PC-3 (cell line): ENCODE measurements around the gene KIF18B. TPM values are rescaled to one million over a fixed set of nuclear protein-coding genes. Genes with fewer than 3 reads are reported as not detected.
"Not testable (repeated sequence)": the region's sequence is repeated elsewhere in the genome, so short reads cannot be mapped to it uniquely, and the experiment has no call there.

Experiments
- ATAC-seq: fragments of 200-7000 bp; cut with Tn5 transposase; 2 replicates; pipeline ENCODE4 v1.9.1; 2020; ENCODE audit warnings: mild to moderate bottlenecking, moderate library complexity
- BruUV-seq: library from RNA; stranded (reverse); fragments of 400-500 nt; replicated peaks from 2 replicates; lab custom pipeline; 2021; lab: Mats Ljungman, UMichigan
- CTCF ChIA-PET: fragments of 300-600 bp; sonication (Branson Sonifier 250); formaldehyde crosslinking; loops from one replicate; lab custom pipeline; 2022; ENCODE audit warnings: antibody characterized with exemption; lab: Charles Lee
- POLR2A ChIA-PET: fragments of 300-600 bp; sonication (Branson Sonifier 250); formaldehyde crosslinking; loops from one replicate; lab custom pipeline; 2022; ENCODE audit warnings: antibody characterized with exemption; ENCODE audit not compliant: unreplicated experiment; lab: Charles Lee
- DNase-seq: peaks from one replicate; pipeline ENCODE4 v3.0.0-alpha.2; 2015
- H2AFZ ChIP-seq: fragments of 300-600 bp; sonication (generic); 2 replicates; pipeline ENCODE4 v1.6.0; 2016; ENCODE audit warnings: antibody characterized with exemption, low read length
- H3F3A ChIP-seq: fragments of 300-600 bp; sonication (generic); one replicate; pipeline ENCODE4 v1.6.0; 2017; ENCODE audit warnings: antibody characterized with exemption, low read length, control low read depth, mild to moderate bottlenecking; ENCODE audit not compliant: unreplicated experiment
- H3K27ac ChIP-seq: fragments of 300-600 bp; sonication (generic); 2 replicates; pipeline ENCODE4 v1.5.1; 2016; ENCODE audit warnings: mild to moderate bottlenecking, low read length
- H3K27me3 ChIP-seq: fragments of 300-600 bp; sonication (generic); 2 replicates; pipeline ENCODE4 v1.6.1; 2016; ENCODE audit warnings: low read length, mixed read lengths
- H3K36me3 ChIP-seq: fragments of 300-600 bp; sonication (generic); 2 replicates; pipeline ENCODE4 v1.6.1; 2016; ENCODE audit warnings: low read depth, mixed run types, low read length, mixed read lengths
- H3K4me1 ChIP-seq: fragments of 300-600 bp; sonication (generic); 2 replicates; pipeline ENCODE4 v1.5.1; 2016; ENCODE audit warnings: low read length; ENCODE audit not compliant: insufficient read depth
- H3K4me2 ChIP-seq: fragments of 300-600 bp; sonication (generic); 2 replicates; pipeline ENCODE4 v1.6.0; 2016; ENCODE audit warnings: low read length
- H3K4me3 ChIP-seq: fragments of 300-600 bp; sonication (generic); 2 replicates; pipeline ENCODE4 v1.5.1; 2016; ENCODE audit warnings: mild to moderate bottlenecking, low read length, mixed read lengths
- H3K79me2 ChIP-seq: fragments of 300-600 bp; sonication (generic); 2 replicates; pipeline ENCODE4 v1.6.1; 2017; ENCODE audit warnings: low read length, mixed read lengths
- H3K9ac ChIP-seq: fragments of 300-600 bp; sonication (generic); 2 replicates; pipeline ENCODE4 v1.6.0; 2016; ENCODE audit warnings: mild to moderate bottlenecking, low read length
- H3K9me2 ChIP-seq: fragments of 300-600 bp; sonication (generic); replicated peaks from 2 replicates; pipeline ENCODE4 v1.6.1; 2016; ENCODE audit warnings: mixed run types, low read length, mixed read lengths
- H3K9me3 ChIP-seq: fragments of 300-600 bp; sonication (generic); 2 replicates; pipeline ENCODE4 v1.6.1; 2016; ENCODE audit warnings: low read length, mixed read lengths
- H4K20me1 ChIP-seq: fragments of 300-600 bp; sonication (generic); 2 replicates; pipeline ENCODE4 v1.6.1; 2016; ENCODE audit warnings: low read length, mixed read lengths
- CTCF ChIP-seq: fragments of 300-600 bp; sonication (generic); conservative IDR thresholded peaks from 2 replicates; pipeline ENCODE4 v1.5.1; 2017; ENCODE audit warnings: antibody characterized with exemption, low read depth, mild to moderate bottlenecking, low read length
- EZH2 ChIP-seq: fragments of 300-600 bp; sonication (generic); IDR thresholded peaks from one replicate; pipeline ENCODE4 v1.6.1; 2017; ENCODE audit warnings: antibody characterized with exemption, mild to moderate bottlenecking, low read length; ENCODE audit not compliant: unreplicated experiment
- EZH2phosphoT487 ChIP-seq: fragments of 300-600 bp; sonication (generic); IDR thresholded peaks from 2 replicates; pipeline ENCODE4 v1.6.1; 2018; ENCODE audit warnings: mild to moderate bottlenecking, antibody characterized with exemption, low read length, borderline replicate concordance
- intact Hi-C: fragments of 100-400 bp; cut with micrococcal nuclease; formaldehyde crosslinking; loops from 2 replicates; pipeline ENCODE4 v1.9.0; 2023
- total RNA-seq: library from RNA; depleted of rRNA; stranded (reverse); fragments of >200 nt; gene quantifications from 2 replicates; pipeline ENCODE4 v1.2.3, GENCODE V29; 2014

Gene KIF18B
- total RNA-seq, 1 experiment from 2014 or later = 25.0 TPM

- ChIA-PET POLR2A (no interaction called here), CTCF (interaction anchor here (0.6 kb wide), 1 partner anchor 10 kb away, joined by 3 read pairs; no protein-coding TSS in a partner anchor)
- Histone ChIP-seq H3K4me3 (no peak overlapping the region), H3K9me3 (no peaks in the 10 kb centered on the region), H3F3A (no peaks in the 10 kb centered on the region), H2AFZ (no peak overlapping the region), H3K9ac (no peak overlapping the region), H3K9me2 (no peaks in the 10 kb centered on the region), H4K20me1 (no peaks in the 10 kb centered on the region), H3K36me3 (no peaks in the 10 kb centered on the region), H3K4me2 (no peak overlapping the region), H3K79me2 (0 out of 2 replicates have a peak, but pooled peaks cover 5% of the 10 kb centered on the region), H3K27ac (no peak overlapping the region), H3K4me1 (peaks cover 5% of the 10 kb centered on the region), H3K27me3 (no peaks in the 10 kb centered on the region)
- TF ChIP-seq EZH2 (no peak), EZH2phosphoT487 (no peak), CTCF (no peak)
- no TSS peak for BruUV-seq
- intact Hi-C loops = no loop called here
- no peak for DNase-seq
- peak; percentile 33; the same call in 1 of the 2 replicates for ATAC-seq
Observed at GRCh38 chr17:44952946-44953475, 5.4 kb upstream of the KIF18B start.

- no peaks in the 10 kb centered on the region for H3K9me2 ChIP-seq
- H3K9ac ChIP-seq = peak overlapping the region; percentile 96
- no peaks in the 10 kb centered on the region for H3K27me3 ChIP-seq
- no peaks in the 10 kb centered on the region for H3F3A ChIP-seq
- ATAC-seq (no peak), DNase-seq (no peak)
- H4K20me1 ChIP-seq = peaks cover 17% of the 10 kb centered on the region
- H3K36me3 ChIP-seq = peaks cover 4% of the 10 kb centered on the region
- intact Hi-C loops = no loop called here
- peak overlapping the region; percentile 72 for H3K27ac ChIP-seq
- peaks cover 49% of the 10 kb centered on the region for H3K79me2 ChIP-seq
- ChIA-PET POLR2A (no interaction called here), CTCF (no interaction called here)
- TF ChIP-seq CTCF = no peak
- no peak for TF ChIP-seq EZH2phosphoT487
- TF ChIP-seq EZH2 = no peak
- H3K4me3 ChIP-seq = peak overlapping the region; percentile 87
- H3K4me1 ChIP-seq = peaks cover 34% of the 10 kb centered on the region
- peak overlapping the region; percentile 69; the same call in 1 of the 2 replicates for H2AFZ ChIP-seq
- no peaks in the 10 kb centered on the region for H3K9me3 ChIP-seq
- peak overlapping the region; percentile 86 for H3K4me2 ChIP-seq
- no TSS peak for BruUV-seq
Observed at GRCh38 chr17:44948315-44948795, 782 bp upstream of the KIF18B start.

GRCh38 chr17:44945652-44946051 lies 1.9 kb downstream of the KIF18B start:
- H3K9me3 ChIP-seq, H3F3A ChIP-seq, H3K27me3 ChIP-seq, H3K9me2 ChIP-seq, CTCF ChIA-PET, H3K36me3 ChIP-seq, ATAC-seq, DNase-seq, H3K27ac ChIP-seq, H2AFZ ChIP-seq, BruUV-seq, intact Hi-C loops: not testable (repeated sequence)
- POLR2A ChIA-PET = interaction anchor here (0.7 kb wide), 1 partner anchor 53 kb away, joined by 19 read pairs; no protein-coding TSS in a partner anchor
- Histone ChIP-seq H3K79me2 (peaks cover 76% of the 10 kb centered on the region), H3K9ac (peak overlapping the region; percentile 96; the same call in 1 of the 2 replicates), H3K4me3 (peak overlapping the region; percentile 87), H3K4me1 (peaks cover 56% of the 10 kb centered on the region), H3K4me2 (peak overlapping the region; percentile 86), H4K20me1 (peaks cover 30% of the 10 kb centered on the region)
